ENCODE results near the gene MIEF2. TPM values are rescaled to one million over a fixed set of nuclear protein-coding genes. Genes with fewer than 3 reads are reported as not detected.

MIEF2 gene
- polyA plus RNA-seq, 1 of the 3 experiments (the other 2 are of a cell fraction) = 12.7 TPM

DNA sequence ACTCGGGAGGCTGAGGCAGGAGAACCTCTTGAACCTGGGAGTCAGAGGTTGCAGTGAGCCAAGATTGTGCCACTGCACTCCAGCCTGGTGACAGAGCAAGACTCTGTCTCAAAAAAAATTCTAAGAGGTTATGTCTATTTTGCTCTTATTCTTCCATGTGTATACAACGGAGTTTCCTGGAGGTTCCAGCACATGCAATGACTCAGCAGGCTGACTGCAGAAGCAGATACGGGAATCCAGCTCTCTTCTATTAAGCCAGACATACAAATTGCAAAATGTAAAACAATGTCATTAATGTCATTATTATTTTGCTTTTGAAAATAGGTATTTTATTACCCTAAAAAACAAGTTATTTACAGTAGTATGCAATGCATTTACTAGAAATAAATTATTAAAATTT lies 18.4 kb downstream of the MIEF2 start:
- Histone ChIP-seq H3K79me2 (ENCODE audit: insufficient read depth) (no peaks in the 10 kb centered on the region), H3K27ac (ENCODE audit: low read depth in 2 of 2, low read length in 1 of 2) (no peak overlapping the region), H3K9ac (no peak overlapping the region), H3K9me2 (no peaks in the 10 kb centered on the region), H3K4me1 (ENCODE audit: control insufficient read depth in 1 of 2, insufficient read depth in 2 of 2, low read depth in 1 of 2, low read length in 1 of 2) (no peaks in the 10 kb centered on the region), H2AFZ (ENCODE audit: low read depth) (no peak overlapping the region), H3K36me3 (replicated peaks in 1 of 2; ENCODE audit: control insufficient read depth in 1 of 2, insufficient read depth in 2 of 2, low read length in 1 of 2) (peaks cover 43 to 67% of the 10 kb centered on the region in 2 experiments), H3F3A (replicated peaks; ENCODE audit: insufficient read depth) (no peaks in the 10 kb centered on the region), H4K20me1 (ENCODE audit: insufficient read depth) (no peaks in the 10 kb centered on the region), H3K4me3 (ENCODE audit: low read depth in 2 of 2, low read length in 1 of 2) (no peak overlapping the region), H3K9me3 (no peaks in the 10 kb centered on the region), H3K4me2 (no peak overlapping the region), H3K27me3 (ENCODE audit: insufficient read depth) (no peaks in the 10 kb centered on the region)
- 82% methylated on average over 3 of the region's 3 CpGs for whole genome bisulfite sequencing (ENCODE audit: low lambda C conversion rate)
- CTCF ChIA-PET = interaction anchor here (0.7 kb wide), 1 partner anchor 45 kb away, joined by 3 read pairs; no protein-coding TSS in a partner anchor
- DNase-seq = no peak
- POLR2A ChIA-PET = no interaction called here
- TF ChIP-seq, protein P1, sequence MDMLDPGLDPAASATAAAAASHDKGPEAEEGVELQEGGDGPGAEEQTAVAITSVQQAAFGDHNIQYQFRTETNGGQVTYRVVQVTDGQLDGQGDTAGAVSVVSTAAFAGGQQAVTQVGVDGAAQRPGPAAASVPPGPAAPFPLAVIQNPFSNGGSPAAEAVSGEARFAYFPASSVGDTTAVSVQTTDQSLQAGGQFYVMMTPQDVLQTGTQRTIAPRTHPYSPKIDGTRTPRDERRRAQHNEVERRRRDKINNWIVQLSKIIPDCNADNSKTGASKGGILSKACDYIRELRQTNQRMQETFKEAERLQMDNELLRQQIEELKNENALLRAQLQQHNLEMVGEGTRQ (IDR thresholded peaks at IDR 0.05; ENCODE audit: borderline replicate concordance, low read depth, low read length) = no peak

DNA sequence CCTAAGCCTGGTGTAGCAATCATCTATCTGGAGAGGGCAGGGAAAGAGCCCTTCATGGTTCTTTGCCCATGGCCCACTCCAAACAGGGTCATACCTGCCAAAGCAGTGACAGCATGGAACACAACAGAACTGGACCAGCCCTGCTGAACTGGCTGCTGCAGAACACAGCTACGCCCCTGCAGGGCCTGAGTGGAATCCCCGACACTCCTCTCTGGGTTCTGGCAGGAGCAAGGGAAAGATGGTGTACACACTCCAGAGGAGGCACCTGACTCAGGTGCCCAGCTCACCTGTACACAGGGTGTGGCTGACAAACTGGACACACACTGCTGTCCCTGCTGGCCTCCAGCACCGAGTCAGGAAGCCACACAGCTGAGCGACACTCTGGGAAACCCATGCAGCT lies 19.8 kb downstream of the MIEF2 start:
- TF ChIP-seq FOXJ3 (CRISPR knock-in tag; IDR thresholded peaks at IDR 0.05) (no peak), FOSL2 (IDR thresholded peaks at IDR 0.05; ENCODE audit: borderline replicate concordance, low read depth) (no peak), CHD2 (IDR thresholded peaks at IDR 0.05; ENCODE audit: low read length, partially characterized antibody) (no peak), TAF1 (IDR thresholded peaks at IDR 0.05; ENCODE audit: borderline replicate concordance, low read depth, low read length) (no peak), JUND (IDR thresholded peaks at IDR 0.05) (no peak), ELF1 (IDR thresholded peaks at IDR 0.05) (no peak), YY1 (IDR thresholded peaks at IDR 0.05; ENCODE audit: low read depth) (no peak)
- TF ChIP-seq, protein P1 (IDR thresholded peaks at IDR 0.05; ENCODE audit: borderline replicate concordance, low read depth, low read length) = no peak
- TF ChIP-seq, protein P2, sequence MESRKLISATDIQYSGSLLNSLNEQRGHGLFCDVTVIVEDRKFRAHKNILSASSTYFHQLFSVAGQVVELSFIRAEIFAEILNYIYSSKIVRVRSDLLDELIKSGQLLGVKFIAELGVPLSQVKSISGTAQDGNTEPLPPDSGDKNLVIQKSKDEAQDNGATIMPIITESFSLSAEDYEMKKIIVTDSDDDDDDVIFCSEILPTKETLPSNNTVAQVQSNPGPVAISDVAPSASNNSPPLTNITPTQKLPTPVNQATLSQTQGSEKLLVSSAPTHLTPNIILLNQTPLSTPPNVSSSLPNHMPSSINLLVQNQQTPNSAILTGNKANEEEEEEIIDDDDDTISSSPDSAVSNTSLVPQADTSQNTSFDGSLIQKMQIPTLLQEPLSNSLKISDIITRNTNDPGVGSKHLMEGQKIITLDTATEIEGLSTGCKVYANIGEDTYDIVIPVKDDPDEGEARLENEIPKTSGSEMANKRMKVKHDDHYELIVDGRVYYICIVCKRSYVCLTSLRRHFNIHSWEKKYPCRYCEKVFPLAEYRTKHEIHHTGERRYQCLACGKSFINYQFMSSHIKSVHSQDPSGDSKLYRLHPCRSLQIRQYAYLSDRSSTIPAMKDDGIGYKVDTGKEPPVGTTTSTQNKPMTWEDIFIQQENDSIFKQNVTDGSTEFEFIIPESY (IDR thresholded peaks at IDR 0.05; ENCODE audit: borderline replicate concordance, low read depth) = no peak
- H3F3A ChIP-seq (replicated peaks; ENCODE audit: insufficient read depth) = no peaks in the 10 kb centered on the region
- ChIA-PET CTCF (interaction anchor here (1.0 to 1.6 kb wide), 2 partner anchors 10 to 32 kb away, joined by 4 to 5 read pairs; no protein-coding TSS in a partner anchor), POLR2A (no interaction called here)
- peaks cover 50 to 70% of the 10 kb centered on the region in 2 experiments for H3K36me3 ChIP-seq (replicated peaks in 1 of 2; ENCODE audit: control insufficient read depth in 1 of 2, insufficient read depth in 2 of 2, low read length in 1 of 2)
- no peak overlapping the region for H3K9ac ChIP-seq
- H3K4me1 ChIP-seq (ENCODE audit: control insufficient read depth in 1 of 2, insufficient read depth in 2 of 2, low read depth in 1 of 2, low read length in 1 of 2) = no peaks in the 10 kb centered on the region
- no peaks in the 10 kb centered on the region for H3K9me3 ChIP-seq
- no peaks in the 10 kb centered on the region for H3K79me2 ChIP-seq (ENCODE audit: insufficient read depth)
- no peak overlapping the region for H2AFZ ChIP-seq (ENCODE audit: low read depth)
- no peak overlapping the region for H3K27ac ChIP-seq (ENCODE audit: low read depth in 2 of 2, low read length in 1 of 2)
- no peaks in the 10 kb centered on the region for H3K9me2 ChIP-seq
- no peak for DNase-seq
- 90% methylated on average over 3 of the region's 4 CpGs for WGBS (ENCODE audit: low lambda C conversion rate)
- no peaks in the 10 kb centered on the region for H3K27me3 ChIP-seq (ENCODE audit: insufficient read depth)
- no peak overlapping the region for H3K4me2 ChIP-seq
- H3K4me3 ChIP-seq (ENCODE audit: low read depth in 2 of 2, low read length in 1 of 2) = no peak overlapping the region
- H4K20me1 ChIP-seq (ENCODE audit: insufficient read depth) = no peaks in the 10 kb centered on the region

Data from SK-N-SH (cell line).